ENCODE measurements around the gene TSPAN18.

DNA sequence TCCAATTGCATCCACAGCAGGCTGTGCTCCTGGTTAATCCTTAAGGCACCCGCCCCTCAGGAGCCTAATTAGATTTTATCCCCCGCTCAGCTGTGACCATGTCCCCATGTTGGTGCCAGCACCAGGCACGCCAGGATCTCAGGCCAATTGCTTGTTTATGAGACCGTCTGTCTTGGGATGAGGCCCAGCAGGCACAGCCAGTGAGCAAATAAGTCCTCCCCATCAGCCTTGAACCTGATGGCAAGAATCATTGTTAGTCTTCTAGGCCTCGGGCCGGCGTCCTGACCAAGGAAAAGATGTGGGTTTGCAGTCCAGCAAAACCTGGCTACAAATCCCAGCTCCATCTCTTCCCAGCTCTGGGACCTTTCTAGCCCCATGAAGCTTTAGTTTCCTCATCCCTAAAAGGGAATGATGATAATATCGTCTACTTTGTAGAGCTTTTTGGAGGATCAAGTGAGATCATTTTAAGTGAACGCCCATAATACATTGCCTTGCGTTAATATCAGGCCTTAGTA lies 166.6 kb downstream of the TSPAN18 start:
- TF ChIP-seq, protein P1, sequence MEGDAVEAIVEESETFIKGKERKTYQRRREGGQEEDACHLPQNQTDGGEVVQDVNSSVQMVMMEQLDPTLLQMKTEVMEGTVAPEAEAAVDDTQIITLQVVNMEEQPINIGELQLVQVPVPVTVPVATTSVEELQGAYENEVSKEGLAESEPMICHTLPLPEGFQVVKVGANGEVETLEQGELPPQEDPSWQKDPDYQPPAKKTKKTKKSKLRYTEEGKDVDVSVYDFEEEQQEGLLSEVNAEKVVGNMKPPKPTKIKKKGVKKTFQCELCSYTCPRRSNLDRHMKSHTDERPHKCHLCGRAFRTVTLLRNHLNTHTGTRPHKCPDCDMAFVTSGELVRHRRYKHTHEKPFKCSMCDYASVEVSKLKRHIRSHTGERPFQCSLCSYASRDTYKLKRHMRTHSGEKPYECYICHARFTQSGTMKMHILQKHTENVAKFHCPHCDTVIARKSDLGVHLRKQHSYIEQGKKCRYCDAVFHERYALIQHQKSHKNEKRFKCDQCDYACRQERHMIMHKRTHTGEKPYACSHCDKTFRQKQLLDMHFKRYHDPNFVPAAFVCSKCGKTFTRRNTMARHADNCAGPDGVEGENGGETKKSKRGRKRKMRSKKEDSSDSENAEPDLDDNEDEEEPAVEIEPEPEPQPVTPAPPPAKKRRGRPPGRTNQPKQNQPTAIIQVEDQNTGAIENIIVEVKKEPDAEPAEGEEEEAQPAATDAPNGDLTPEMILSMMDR (IDR thresholded peaks at IDR 0.05; ENCODE audit: low read depth, low read length): no peak
- TF ChIP-seq EZH2phosphoT487 (IDR thresholded peaks at IDR 0.05; ENCODE audit: low read depth): no peak

Data from OCI-LY3 (cell line).